Measurements from ENCODE around the gene SEMA5A. TPM values are rescaled to one million over a fixed set of nuclear protein-coding genes. Genes with fewer than 3 reads are reported as not detected.

SEMA5A gene
- total and polyA plus RNA-seq, 2 of the 13 experiments (the other 11 are each of a cell fraction or from before 2014, with no cell fraction given), result 0.01 TPM; not detected in 1

DNA sequence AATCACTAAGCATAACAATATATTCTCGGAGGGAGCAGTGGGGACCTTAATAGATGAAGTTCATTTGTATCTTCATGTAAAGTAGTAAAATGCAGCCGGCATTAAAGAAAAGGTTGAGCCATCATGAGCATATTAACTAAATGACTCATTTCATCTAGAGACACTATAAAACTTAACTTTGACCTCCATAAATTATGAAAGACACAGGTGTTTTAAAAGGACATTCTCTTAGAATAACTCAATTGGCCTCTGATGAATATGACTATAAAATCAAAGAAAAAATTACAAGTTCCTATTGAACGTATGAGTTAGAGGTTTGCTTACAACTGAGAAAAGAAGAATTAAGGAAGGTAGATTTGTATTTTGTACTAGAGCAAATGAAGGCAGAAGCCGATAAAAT lies 220.3 kb downstream of the SEMA5A start (continued):
- TF ChIP-seq PRDM4 (CRISPR knock-in tag; IDR thresholded peaks at IDR 0.05; ENCODE audit: borderline replicate concordance) (no peak), HNRNPL (IDR thresholded peaks at IDR 0.05; ENCODE audit: low read depth, low read length) (no peak)
- TF ChIP-seq, protein P1, sequence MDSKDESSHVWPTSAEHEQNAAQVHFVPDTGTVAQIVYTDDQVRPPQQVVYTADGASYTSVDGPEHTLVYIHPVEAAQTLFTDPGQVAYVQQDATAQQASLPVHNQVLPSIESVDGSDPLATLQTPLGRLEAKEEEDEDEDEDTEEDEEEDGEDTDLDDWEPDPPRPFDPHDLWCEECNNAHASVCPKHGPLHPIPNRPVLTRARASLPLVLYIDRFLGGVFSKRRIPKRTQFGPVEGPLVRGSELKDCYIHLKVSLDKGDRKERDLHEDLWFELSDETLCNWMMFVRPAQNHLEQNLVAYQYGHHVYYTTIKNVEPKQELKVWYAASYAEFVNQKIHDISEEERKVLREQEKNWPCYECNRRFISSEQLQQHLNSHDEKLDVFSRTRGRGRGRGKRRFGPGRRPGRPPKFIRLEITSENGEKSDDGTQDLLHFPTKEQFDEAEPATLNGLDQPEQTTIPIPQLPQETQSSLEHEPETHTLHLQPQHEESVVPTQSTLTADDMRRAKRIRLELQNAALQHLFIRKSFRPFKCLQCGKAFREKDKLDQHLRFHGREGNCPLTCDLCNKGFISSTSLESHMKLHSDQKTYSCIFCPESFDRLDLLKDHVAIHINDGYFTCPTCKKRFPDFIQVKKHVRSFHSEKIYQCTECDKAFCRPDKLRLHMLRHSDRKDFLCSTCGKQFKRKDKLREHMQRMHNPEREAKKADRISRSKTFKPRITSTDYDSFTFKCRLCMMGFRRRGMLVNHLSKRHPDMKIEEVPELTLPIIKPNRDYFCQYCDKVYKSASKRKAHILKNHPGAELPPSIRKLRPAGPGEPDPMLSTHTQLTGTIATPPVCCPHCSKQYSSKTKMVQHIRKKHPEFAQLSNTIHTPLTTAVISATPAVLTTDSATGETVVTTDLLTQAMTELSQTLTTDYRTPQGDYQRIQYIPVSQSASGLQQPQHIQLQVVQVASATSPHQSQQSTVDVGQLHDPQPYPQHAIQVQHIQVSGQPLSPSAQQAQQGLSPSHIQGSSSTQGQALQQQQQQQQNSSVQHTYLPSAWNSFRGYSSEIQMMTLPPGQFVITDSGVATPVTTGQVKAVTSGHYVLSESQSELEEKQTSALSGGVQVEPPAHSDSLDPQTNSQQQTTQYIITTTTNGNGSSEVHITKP (CRISPR knock-in tag; IDR thresholded peaks at IDR 0.05; ENCODE audit: low read depth), result no peak

GRCh38 chr5:9324348-9325077 lies 221.4 kb downstream of the SEMA5A start:
- ATAC-seq, result no peak
- Histone ChIP-seq H3K36me3 (replicated peaks in 1 of 2; ENCODE audit: control insufficient read depth in 1 of 2, insufficient read depth in 2 of 2, low read length in 2 of 2) (no peaks in the 10 kb centered on the region), H3K9ac (ENCODE audit: insufficient read depth, low read depth, low read length) (no peak overlapping the region), H3K27ac (ENCODE audit: extremely low read length, insufficient read depth, low read length) (no peak overlapping the region), H3K79me2 (ENCODE audit: insufficient read depth, low read length) (no peaks in the 10 kb centered on the region), H3K4me1 (ENCODE audit: insufficient read depth, low read length) (no peaks in the 10 kb centered on the region), H3K4me2 (ENCODE audit: low read depth, low read length) (no peak overlapping the region), H3K27me3 (ENCODE audit: control insufficient read depth in 1 of 2, insufficient read depth in 2 of 2, low read length in 2 of 2) (no peaks in the 10 kb centered on the region), H4K20me1 (ENCODE audit: insufficient read depth, low read length) (no peaks in the 10 kb centered on the region), H3K4me3 (replicated peaks in 1 of 3; ENCODE audit: insufficient read depth in 1 of 3, low read depth in 2 of 3, low read length in 3 of 3) (no peak overlapping the region), H2AFZ (ENCODE audit: low read length) (no peak overlapping the region), H3K9me3 (ENCODE audit: low read length) (peaks cover 5% of the 10 kb centered on the region; the same call in 1 of the 2 replicates)
- BruUV-seq (replicated peaks), result no TSS peak
- no peak for DNase-seq (ENCODE audit: low spot score)
- FAIRE-seq, result no peak
- intact Hi-C loops (cut with micrococcal nuclease; ENCODE audit: unreplicated experiment), result no loop called here
- 0% methylated on average over 2 of the region's 2 CpGs for WGBS (ENCODE audit: low lambda C conversion rate)
- ChIA-PET POLR2A (no interaction called here), CTCF (ENCODE audit: low intra/inter-chr PET ratio, low total read pairs) (no interaction called here)
- in situ Hi-C loops (cut with HindIII; ENCODE audit: extremely low pct_ligation_motif_present, low pct_unique_long_range_greater_than_20kb), result no loop called here
- no peak for TF ChIP-seq HOXD1 (CRISPR knock-in tag; IDR thresholded peaks at IDR 0.05)
- TF ChIP-seq, protein P2, sequence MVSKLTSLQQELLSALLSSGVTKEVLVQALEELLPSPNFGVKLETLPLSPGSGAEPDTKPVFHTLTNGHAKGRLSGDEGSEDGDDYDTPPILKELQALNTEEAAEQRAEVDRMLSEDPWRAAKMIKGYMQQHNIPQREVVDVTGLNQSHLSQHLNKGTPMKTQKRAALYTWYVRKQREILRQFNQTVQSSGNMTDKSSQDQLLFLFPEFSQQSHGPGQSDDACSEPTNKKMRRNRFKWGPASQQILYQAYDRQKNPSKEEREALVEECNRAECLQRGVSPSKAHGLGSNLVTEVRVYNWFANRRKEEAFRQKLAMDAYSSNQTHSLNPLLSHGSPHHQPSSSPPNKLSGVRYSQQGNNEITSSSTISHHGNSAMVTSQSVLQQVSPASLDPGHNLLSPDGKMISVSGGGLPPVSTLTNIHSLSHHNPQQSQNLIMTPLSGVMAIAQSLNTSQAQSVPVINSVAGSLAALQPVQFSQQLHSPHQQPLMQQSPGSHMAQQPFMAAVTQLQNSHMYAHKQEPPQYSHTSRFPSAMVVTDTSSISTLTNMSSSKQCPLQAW (CRISPR knock-in tag; IDR thresholded peaks at IDR 0.05), result no peak
- TF ChIP-seq, protein P3, sequence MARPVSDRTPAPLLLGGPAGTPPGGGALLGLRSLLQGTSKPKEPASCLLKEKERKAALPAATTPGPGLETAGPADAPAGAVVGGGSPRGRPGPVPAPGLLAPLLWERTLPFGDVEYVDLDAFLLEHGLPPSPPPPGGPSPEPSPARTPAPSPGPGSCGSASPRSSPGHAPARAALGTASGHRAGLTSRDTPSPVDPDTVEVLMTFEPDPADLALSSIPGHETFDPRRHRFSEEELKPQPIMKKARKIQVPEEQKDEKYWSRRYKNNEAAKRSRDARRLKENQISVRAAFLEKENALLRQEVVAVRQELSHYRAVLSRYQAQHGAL (CRISPR knock-in tag; IDR thresholded peaks at IDR 0.05; ENCODE audit: not compliant biosample characterization), result no peak
- TF ChIP-seq ZNF350 (CRISPR knock-in tag; IDR thresholded peaks at IDR 0.05; ENCODE audit: borderline replicate concordance, low read depth), result no peak
- no peak for TF ChIP-seq HMG20B (CRISPR knock-in tag; conservative IDR thresholded peaks at IDR 0.05)
- TF ChIP-seq CAMTA2 (CRISPR knock-in tag; IDR thresholded peaks at IDR 0.05; ENCODE audit: borderline replicate concordance), result no peak
- TF ChIP-seq, protein P4, sequence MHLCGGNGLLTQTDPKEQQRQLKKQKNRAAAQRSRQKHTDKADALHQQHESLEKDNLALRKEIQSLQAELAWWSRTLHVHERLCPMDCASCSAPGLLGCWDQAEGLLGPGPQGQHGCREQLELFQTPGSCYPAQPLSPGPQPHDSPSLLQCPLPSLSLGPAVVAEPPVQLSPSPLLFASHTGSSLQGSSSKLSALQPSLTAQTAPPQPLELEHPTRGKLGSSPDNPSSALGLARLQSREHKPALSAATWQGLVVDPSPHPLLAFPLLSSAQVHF (CRISPR knock-in tag; IDR thresholded peaks at IDR 0.05), result no peak
- no peak for TF ChIP-seq CCDC6 (CRISPR knock-in tag; IDR thresholded peaks at IDR 0.05)
- TF ChIP-seq KMT2A (CRISPR knock-in tag; IDR thresholded peaks at IDR 0.05), result no peak
